ENCODE measurements around the gene SLC6A4. TPM values are rescaled to one million over a fixed set of nuclear protein-coding genes. Genes with fewer than 3 reads are reported as not detected.

SLC6A4 gene
- total RNA-seq, 1 experiment from 2014 or later, result 0.02 TPM

- H4K5ac ChIP-seq (ENCODE audit: insufficient read length, low read depth, low read length), result no peak overlapping the region
- H3K27me3 ChIP-seq (ENCODE audit: insufficient read depth, low read length), result no peaks in the 10 kb centered on the region
- H3K9me3 ChIP-seq (ENCODE audit: control insufficient read depth, low read depth, low read length), result no peaks in the 10 kb centered on the region
- H3K23me2 ChIP-seq (ENCODE audit: insufficient read length, low read depth, low read length, poor library complexity, severe bottlenecking), result peaks cover 4% of the 10 kb centered on the region
- no CpG with 5 or more reads among the region's 4 CpGs for WGBS (ENCODE audit: extremely low coverage, insufficient read length, low lambda C conversion rate)
- no peak overlapping the region for H3K23ac ChIP-seq (ENCODE audit: insufficient read length, low read depth, low read length)
- no peak overlapping the region for H3K27ac ChIP-seq (ENCODE audit: insufficient read length, low read depth, low read length)
- no peak overlapping the region for H2BK20ac ChIP-seq (ENCODE audit: low read depth, low read length, poor library complexity, severe bottlenecking)
- Mint-ChIP-seq H3K4me3 (no peak overlapping the region), H3K27me3 (ENCODE audit: low read depth) (no peaks in the 10 kb centered on the region; the same call in none of the 2 replicates), H3K36me3 (ENCODE audit: insufficient read depth in 1 of 3, low read depth in 3 of 3) (no peaks in the 10 kb centered on the region; a peak in 2 of 7 replicates), H3K27ac (no peak overlapping the region), H3K9me3 (peaks cover 0 to 3% of the 10 kb centered on the region in 2 experiments; a peak in 2 of 5 replicates), H3K4me1 (peaks cover 6 to 17% of the 10 kb centered on the region in 2 experiments)
- no peak overlapping the region for H3K18ac ChIP-seq (ENCODE audit: insufficient read length, low read depth, low read length)
- no peaks in the 10 kb centered on the region for H3K4me1 ChIP-seq (ENCODE audit: insufficient read depth, low read length)
- TF ChIP-seq CTCF (conservative IDR thresholded peaks at IDR 0.05), result no peak
- no peak overlapping the region for H4K8ac ChIP-seq (replicated peaks; ENCODE audit: insufficient read length, low read depth, low read length)
- no peak overlapping the region for H2AFZ ChIP-seq (ENCODE audit: low read length)
- no peak overlapping the region for H3K4me2 ChIP-seq (ENCODE audit: insufficient read depth, insufficient read length, low read length)
- H3K4ac ChIP-seq (ENCODE audit: low read depth, low read length), result no peak overlapping the region
- no peak overlapping the region for H2BK12ac ChIP-seq (ENCODE audit: insufficient read length, low read depth, low read length)
- no peak overlapping the region for H2BK120ac ChIP-seq (ENCODE audit: low read depth, low read length, poor library complexity, severe bottlenecking)
- no peaks in the 10 kb centered on the region for H3K79me2 ChIP-seq (ENCODE audit: insufficient read depth, low read length)
- no peak overlapping the region for H3T11ph ChIP-seq (ENCODE audit: low read length)
- H3K79me1 ChIP-seq (ENCODE audit: insufficient read depth, low read depth, low read length, poor library complexity, severe bottlenecking), result no peaks in the 10 kb centered on the region
- no peak overlapping the region for H3K14ac ChIP-seq (ENCODE audit: insufficient read depth, low read length)
- no peak overlapping the region for H4K91ac ChIP-seq (ENCODE audit: insufficient read length, low read depth, low read length)
- no peak overlapping the region for H3K9ac ChIP-seq (ENCODE audit: extremely low read depth, insufficient read length, low read length)
- no peak for DNase-seq
- H2BK5ac ChIP-seq (ENCODE audit: insufficient read length, low read length), result no peak overlapping the region
- H2BK15ac ChIP-seq (ENCODE audit: low read depth, low read length), result no peak overlapping the region
- H3K56ac ChIP-seq (ENCODE audit: insufficient read length, low read depth, low read length), result no peak overlapping the region
- no peaks in the 10 kb centered on the region for H4K20me1 ChIP-seq (ENCODE audit: control insufficient read depth, insufficient read depth, insufficient read length)
- no peak overlapping the region for H2AK5ac ChIP-seq (ENCODE audit: insufficient read length, low read length)
These were observed 16.2 kb downstream of the SLC6A4 start for GRCh38 chr17:30219315-30219714.

Data from H9 (cell line).